Astrocyte of the cerebellum (primary cell): ENCODE measurements around the gene LMOD3.

ENCODE experiments used
- DNase-seq: peaks from one replicate; pipeline ENCODE4 v3.0.0-alpha.2; 2011; ENCODE audit warnings: low read depth
- H3K4me3 ChIP-seq: 2 replicates; pipeline ENCODE4 v1.5.1; 2011; ENCODE audit warnings: mild to moderate bottlenecking, low read depth, low read length, moderate library complexity
- in situ Hi-C: cut with HindIII; loops from 2 replicates; pipeline ENCODE4 v1.10.0; 2017; ENCODE audit warnings: low sequenced_read_pairs
- TF ChIP-seq, protein P1 (sequence below): IDR thresholded peaks from 2 replicates; pipeline ENCODE4 v1.5.1; 2012; ENCODE audit warnings: low read length, low read depth, moderate library complexity, mild to moderate bottlenecking; ENCODE audit errors: missing control alignments

The LMOD3 gene

DNA sequence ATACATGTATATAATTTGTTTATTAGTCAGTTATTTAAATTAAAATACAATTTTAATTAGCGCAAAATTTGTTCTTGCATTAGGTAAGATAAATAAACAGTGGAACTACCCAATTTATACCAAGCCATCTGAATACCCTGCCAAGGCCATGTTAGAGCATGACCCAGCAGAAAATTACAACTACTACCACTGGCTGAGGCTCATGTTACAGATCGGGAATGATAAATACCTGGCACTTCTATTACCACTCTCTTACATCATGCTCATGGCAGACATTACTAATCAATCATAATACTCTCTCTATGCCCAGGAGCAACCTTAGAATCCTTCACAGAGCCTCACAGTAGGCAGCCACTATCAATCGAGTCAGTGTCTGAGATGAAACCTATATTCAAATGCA is 21.2 kb upstream of the LMOD3 start:
- TF ChIP-seq, protein P1, sequence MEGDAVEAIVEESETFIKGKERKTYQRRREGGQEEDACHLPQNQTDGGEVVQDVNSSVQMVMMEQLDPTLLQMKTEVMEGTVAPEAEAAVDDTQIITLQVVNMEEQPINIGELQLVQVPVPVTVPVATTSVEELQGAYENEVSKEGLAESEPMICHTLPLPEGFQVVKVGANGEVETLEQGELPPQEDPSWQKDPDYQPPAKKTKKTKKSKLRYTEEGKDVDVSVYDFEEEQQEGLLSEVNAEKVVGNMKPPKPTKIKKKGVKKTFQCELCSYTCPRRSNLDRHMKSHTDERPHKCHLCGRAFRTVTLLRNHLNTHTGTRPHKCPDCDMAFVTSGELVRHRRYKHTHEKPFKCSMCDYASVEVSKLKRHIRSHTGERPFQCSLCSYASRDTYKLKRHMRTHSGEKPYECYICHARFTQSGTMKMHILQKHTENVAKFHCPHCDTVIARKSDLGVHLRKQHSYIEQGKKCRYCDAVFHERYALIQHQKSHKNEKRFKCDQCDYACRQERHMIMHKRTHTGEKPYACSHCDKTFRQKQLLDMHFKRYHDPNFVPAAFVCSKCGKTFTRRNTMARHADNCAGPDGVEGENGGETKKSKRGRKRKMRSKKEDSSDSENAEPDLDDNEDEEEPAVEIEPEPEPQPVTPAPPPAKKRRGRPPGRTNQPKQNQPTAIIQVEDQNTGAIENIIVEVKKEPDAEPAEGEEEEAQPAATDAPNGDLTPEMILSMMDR = no peak
- in situ Hi-C loops = no loop called here
- no peak overlapping the region for H3K4me3 ChIP-seq
- DNase-seq = no peak

DNA sequence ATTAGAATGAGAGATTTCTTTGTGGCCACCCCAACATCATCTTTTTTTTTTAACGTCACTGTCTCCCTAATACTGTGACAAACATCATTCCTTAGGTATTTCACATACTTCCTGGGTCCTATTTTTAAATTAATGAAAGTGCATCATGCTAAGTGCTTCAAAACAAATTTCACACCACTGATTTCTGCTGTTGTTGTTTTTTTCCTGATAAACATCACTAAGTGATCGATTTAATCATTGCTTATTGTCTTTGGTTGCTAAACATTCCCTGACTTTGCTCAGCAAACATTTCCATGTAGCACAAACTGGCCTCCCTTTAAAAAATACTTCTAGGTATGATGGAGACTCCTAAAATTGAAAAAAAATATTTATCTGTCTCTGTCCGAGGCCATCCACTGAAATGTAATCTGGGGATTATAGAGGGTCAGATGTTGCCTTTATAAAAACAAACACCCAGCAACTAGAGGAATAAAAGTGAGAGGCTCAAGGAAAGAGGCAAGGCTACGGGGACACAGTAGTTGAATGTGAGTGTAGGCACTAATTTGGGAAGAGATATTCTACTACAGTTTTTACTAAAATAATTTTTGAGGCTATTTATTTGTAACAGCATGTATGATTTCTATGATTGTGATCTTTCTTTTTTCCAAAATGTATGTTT is 20.5 kb upstream of the LMOD3 start:
- no peak overlapping the region for H3K4me3 ChIP-seq
- TF ChIP-seq, protein P1 = no peak
- DNase-seq = no peak
- in situ Hi-C loops = no loop called here

DNA sequence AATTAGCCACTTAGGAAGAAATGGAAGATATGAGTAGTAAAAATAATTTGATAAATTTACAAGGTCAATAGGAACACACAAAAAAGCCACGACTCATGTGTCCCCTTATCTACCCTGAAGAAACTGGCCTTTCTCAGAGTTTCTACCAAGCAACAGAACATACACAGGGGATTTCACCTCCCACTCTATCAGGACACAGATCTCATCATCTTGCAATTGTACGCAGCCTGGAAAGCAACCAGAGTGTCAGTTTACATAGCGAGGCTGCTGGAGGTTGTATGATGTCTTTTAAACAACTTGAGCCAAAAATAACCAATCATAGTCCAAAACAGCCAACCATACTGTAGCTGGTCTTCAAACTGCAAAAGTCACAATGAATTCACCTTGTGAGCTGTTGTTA is 19.7 kb upstream of the LMOD3 start:
- TF ChIP-seq, protein P1 = no peak
- H3K4me3 ChIP-seq = no peak overlapping the region
- in situ Hi-C loops = no loop called here
- DNase-seq = no peak

DNA sequence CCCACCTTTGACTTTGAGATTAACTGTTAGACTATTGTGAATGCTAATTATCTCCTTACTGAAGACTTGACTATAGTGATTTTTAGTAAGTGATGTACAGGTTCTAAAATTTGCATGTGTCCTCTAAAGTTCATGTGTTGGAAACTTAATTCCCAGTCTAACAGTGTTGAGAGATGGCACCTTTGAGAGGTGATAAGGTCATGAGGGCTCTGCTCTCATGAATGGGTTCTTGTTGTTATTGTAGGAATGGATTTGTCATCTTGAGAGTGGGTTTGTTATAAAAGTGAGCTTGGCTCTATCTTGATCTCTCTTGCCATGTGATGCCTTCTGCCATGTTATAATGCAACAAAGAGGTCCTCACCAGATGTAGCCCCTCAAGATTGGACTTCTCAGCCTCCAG is 18.9 kb upstream of the LMOD3 start:
- no peak for DNase-seq
- in situ Hi-C loops = no loop called here
- TF ChIP-seq, protein P1 = no peak
- H3K4me3 ChIP-seq = no peak overlapping the region

DNA sequence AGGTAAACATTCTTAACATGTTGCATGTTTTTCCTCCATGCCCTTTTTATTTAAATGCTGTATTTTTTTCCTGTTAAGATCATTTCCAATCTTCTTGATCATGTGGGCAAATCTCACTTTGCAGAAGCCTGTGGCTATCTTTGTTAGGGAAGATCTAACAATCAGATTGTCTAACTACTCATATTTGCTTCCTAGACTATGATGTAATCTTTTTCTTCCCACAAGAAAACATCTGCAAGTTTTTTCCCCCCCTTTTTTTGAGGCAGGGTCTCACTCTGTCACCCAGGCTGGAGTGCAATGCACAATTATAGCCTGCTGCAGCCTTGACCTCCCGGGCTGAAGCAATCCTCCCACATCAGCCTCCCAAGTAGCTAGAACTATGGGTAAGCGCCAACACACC is 15.0 kb upstream of the LMOD3 start:
- TF ChIP-seq, protein P1 = no peak
- no peak overlapping the region for H3K4me3 ChIP-seq
- no peak for DNase-seq
- in situ Hi-C loops = no loop called here

DNA sequence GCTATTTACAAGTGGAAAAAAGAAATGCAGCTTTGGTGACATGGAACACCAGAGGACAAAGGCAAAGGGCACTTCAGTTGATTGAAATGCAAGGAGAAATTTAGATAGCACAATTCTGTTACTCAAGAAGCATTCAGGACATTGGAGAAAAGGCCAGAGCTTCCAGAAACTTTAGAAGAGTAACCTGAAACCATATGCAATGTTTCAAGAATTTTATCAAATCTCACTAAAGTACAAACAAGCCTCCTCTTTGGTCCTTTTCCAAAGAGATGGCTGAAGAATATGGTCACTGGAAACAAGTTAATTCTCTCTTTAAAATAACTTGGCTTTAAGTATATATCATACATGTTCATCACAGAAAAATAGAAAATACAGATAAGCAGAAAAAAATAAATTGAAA is 14.6 kb upstream of the LMOD3 start:
- DNase-seq = no peak
- TF ChIP-seq, protein P1 = no peak
- in situ Hi-C loops = no loop called here
- no peak overlapping the region for H3K4me3 ChIP-seq
